ENCODE data around the gene CNN2.

GRCh38 chr19:1086613-1087012 is 60.2 kb downstream of the CNN2 start:
- TF ChIP-seq, protein P1, sequence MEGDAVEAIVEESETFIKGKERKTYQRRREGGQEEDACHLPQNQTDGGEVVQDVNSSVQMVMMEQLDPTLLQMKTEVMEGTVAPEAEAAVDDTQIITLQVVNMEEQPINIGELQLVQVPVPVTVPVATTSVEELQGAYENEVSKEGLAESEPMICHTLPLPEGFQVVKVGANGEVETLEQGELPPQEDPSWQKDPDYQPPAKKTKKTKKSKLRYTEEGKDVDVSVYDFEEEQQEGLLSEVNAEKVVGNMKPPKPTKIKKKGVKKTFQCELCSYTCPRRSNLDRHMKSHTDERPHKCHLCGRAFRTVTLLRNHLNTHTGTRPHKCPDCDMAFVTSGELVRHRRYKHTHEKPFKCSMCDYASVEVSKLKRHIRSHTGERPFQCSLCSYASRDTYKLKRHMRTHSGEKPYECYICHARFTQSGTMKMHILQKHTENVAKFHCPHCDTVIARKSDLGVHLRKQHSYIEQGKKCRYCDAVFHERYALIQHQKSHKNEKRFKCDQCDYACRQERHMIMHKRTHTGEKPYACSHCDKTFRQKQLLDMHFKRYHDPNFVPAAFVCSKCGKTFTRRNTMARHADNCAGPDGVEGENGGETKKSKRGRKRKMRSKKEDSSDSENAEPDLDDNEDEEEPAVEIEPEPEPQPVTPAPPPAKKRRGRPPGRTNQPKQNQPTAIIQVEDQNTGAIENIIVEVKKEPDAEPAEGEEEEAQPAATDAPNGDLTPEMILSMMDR (IDR thresholded peaks at IDR 0.05): no peak
- TF ChIP-seq POLR2A (IDR thresholded peaks at IDR 0.05): no peak
- no peak for TF ChIP-seq EP300 (IDR thresholded peaks at IDR 0.05)
